GM21390 (cell line): ENCODE measurements around the gene CTBP1.
"Not testable (repeated sequence)": the region's sequence is repeated elsewhere in the genome, so short reads cannot be mapped to it uniquely, and the experiment has no call there.

Experiments used
- ATAC-seq: cut with Tn5 transposase; IDR thresholded peaks from one replicate; pipeline ENCODE4 v1.9.1; 2021; ENCODE audit not compliant: unreplicated experiment

Gene CTBP1

GRCh38 chr4:1239141-1239949 is 9.6 kb downstream of the CTBP1 start:
- no peak for ATAC-seq

DNA sequence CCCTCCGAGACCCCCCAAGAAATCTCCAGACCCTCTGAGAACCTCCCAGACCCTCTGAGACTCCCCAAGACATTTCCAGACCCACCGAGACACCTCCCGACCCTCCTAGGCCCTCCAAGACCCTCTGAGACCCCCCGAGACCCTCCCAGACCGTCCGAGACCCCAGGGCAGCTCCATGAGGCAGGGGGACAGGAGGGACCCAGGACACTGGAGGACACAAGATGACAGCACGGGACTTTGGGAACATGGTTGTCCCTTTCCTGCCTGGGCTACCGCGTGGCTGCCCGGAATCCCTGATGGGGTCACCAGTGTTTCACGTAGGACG is 10.3 kb downstream of the CTBP1 start:
- ATAC-seq, result no peak

DNA sequence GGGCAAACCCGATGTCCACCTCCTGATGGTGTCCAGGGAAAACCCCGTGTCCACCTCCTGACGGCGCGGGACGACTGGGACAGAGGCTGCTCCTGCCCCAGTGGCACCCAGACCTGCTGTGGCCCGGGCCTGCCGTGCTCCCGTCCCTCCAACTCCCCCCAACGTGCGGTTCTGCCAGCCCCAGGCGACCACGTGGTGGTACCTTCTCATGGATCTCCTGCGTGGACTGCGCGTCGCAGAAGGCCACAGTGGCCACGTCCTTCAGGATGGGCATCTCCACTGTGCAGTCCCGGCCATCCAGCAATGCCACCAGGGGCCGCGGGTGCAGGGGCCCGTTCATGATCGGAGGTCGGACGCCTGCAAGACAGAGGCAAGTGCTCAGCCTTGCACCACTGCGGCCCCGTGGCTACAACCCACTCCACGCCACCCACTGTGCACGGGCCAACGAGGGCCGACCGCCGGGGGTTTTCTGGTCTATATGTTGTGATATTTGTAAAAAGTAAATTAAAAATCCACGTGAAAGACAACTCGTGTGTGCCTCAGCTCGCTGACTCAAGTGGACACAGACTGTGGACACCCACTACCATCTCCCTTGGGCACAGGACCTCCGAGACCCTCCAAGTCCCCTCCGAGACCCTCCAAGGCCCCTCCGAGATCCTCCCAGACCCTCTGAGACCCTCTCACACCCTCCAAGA is 10.8 kb downstream of the CTBP1 start:
- no peak for ATAC-seq

DNA sequence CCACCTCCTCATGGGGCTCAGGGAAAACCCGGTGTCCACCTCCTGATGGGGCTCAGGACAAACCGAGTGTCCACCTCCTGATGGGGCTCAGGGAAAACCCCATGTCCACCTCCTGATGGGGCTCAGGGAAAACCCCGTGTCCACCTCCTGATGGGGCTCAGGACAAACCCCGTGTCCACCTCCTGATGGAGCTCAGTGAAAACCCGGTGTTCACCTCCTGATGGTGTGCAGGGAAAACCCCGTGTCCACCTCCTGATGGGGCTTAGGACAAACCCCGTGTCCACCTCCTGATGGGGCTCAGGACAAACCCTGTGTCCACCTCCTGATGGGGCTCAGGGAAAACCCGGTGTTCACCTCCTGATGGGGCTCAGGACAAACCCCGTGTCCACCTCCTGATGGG is 11.7 kb downstream of the CTBP1 start:
- ATAC-seq, result not testable (repeated sequence)

GRCh38 chr4:1236836-1237235 is 12.1 kb downstream of the CTBP1 start:
- not testable (repeated sequence) for ATAC-seq

- ATAC-seq, result no peak
These were observed 12.8 kb downstream of the CTBP1 start for GRCh38 chr4:1236103-1236641.

DNA sequence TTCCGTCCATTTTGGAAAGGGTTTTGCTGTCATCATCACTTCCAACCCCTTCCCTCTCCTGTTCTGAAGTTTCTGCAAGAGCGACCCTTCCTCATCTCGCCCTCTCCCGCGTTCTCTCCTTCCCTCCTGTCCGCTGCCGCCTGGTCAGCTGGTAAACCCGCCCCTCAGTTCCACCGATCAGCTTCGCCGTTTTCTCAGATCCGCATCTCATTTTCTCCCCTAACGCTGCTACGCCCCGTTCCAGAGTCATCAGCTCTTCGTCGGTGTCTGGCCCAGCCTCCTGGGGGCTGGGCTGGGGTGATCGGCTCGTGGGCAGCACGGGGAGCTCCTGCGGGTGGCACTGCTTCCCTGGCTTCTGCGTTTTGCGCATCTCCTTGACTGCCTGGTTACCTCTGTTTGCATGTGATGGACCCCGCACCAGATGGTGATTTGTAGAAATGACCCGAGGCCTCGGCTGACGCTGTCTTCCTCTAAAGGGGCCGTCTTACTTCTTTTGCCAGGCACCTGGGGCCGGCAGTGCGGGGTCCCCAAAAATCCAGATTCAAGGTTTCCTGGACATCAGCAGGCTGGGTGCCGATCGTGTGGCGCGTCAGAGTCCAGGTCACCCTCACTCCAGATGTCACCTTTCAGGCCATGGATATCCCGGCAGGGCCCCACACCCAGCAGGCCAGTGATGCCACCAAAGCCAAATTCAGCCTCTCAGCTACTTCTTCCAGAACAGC is 13.4 kb downstream of the CTBP1 start:
- ATAC-seq, result no peak

GRCh38 chr4:1234811-1235292 is 14.1 kb downstream of the CTBP1 start:
- no peak for ATAC-seq

DNA sequence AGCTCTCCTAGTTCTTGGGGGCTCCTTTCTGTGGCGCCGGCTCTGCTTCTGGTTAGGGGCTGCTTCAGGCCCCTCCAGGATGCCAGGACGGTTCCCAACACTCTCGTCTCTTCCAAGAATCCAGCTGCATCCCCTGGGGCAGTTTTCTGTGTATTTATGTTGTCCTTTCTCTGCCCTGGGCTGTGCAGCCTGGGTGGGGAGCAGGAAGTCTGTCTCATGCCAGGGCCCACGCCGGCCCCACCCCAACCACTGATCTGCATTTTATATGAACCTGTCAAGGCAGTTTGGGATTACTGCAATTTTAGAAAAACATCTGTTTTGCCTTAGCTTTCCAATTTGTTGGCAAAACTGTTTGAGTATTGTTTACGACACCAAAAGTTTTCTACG is 14.6 kb downstream of the CTBP1 start:
- no peak for ATAC-seq

DNA sequence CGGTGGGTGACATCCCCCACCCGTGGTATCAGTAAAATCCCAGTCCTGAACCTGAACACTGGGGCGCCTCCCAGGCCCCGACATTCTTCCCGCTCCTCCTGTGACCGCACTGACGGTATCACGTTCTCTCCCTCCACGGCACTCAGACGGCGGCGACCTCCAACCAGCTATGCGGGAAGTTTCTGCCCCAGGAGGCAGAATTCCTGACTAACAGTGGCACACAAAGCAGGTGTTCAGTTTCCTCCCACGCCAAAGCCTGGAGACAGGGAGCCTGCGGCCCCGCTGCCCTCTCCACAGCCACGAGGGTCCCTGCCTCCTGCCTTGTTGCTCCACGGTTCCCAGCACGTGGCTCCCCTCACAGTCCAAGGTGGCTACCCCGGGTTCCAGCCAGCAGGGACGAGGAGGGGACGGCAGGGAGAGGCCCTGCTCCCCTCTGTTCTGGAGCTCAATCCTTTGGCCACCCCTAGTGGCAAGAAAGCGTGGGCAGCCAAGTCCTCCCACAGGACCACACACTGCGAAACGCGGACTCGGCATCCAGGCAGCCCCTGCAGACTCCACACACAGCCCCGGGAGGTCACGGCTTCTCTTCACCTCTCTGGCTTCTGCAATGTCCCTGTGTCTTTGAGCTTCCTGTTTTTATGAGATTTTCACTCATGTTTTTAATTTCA is 15.2 kb downstream of the CTBP1 start:
- ATAC-seq, result no peak

GRCh38 chr4:1232661-1233621 is 16.0 kb downstream of the CTBP1 start:
- no peak for ATAC-seq

GRCh38 chr4:1231637-1232360 is 17.1 kb downstream of the CTBP1 start:
- no peak for ATAC-seq

- no peak for ATAC-seq
These were observed 17.8 kb downstream of the CTBP1 start for GRCh38 chr4:1230971-1231636.

DNA sequence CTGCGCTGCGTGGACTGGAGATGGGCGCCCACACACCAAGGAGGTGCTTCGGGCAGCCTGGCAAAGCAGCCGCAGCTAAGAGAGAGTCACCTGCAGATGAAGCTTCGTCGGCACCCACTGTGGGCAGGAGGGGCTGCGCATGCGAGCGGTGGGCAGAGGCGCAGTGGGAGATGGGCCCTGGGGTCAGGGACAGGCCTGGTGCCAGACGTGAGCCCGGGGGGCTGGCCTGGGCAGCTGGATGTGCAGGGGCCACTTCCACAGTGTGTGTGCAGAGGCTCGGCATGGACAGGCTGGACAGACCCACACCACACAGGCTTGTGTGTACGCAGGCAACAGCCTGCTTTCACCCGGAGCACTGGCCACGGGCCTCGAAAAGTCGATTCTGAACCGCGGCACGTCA is 18.6 kb downstream of the CTBP1 start:
- ATAC-seq, result no peak

DNA sequence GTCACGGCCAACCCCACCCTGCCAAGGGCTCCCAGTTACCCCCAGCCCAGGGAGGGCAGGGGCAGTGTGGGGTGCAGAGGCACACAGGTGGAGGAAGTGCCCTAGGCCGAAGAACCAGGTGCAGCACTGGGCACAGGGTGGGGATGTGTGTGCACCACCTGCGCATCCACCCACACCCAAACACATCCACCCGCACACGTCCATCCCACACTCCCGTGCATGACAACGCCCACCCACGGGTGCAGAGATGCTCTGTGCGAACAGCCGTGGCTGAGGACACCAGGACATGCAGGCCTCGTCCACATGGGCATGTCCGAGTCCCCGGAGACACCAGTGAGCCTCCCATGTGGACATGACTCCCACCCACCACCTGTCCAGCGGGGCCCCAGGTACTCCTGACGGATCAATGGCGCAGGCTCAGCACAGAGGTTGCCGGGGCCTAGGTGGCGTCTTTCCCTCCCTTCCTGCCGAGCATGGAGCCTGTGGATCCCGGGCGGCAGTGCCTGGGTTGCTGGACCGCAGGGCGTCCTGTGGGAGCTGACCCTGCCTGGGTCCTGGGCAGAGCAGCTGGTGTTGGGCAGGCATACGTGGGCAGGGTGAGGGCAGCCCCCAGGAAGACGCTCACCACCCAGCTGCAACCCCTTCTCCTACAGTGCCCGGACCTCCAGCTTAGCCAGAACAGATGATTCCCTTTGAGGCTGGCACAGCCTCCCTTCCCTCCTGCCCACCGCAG is 19.6 kb downstream of the CTBP1 start:
- ATAC-seq, result no peak

- ATAC-seq, result no peak
These were observed 21.1 kb downstream of the CTBP1 start for GRCh38 chr4:1227816-1228215.

DNA sequence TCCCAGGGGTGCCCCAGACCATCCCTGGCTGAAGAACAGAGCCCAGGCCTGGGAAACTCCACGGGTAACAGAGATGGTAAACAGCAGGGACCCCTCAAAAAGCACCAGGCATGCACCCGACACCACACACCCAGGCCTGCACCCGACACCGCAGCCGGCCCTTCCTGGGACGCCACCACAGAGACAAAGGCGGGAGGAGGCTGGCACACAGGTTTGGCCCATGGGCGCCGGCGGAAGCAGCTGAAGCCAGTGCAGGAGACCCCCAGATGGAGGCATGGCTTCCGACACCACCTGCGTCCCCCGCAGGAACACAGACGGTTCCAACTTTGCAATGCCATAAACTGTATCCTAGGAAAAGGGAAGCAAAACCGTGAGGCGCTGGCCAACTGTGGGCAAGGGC is 22.3 kb downstream of the CTBP1 start:
- ATAC-seq, result no peak

GRCh38 chr4:1226144-1226481 is 22.8 kb downstream of the CTBP1 start:
- no peak for ATAC-seq
